ENCODE results near the gene TNS3.

- TF ChIP-seq POLR2AphosphoS5 (IDR thresholded peaks at IDR 0.05; ENCODE audit: borderline replicate concordance, low read depth, low read length): no peak
- TF ChIP-seq FOXP2 (optimal IDR thresholded peaks at IDR 0.05; ENCODE audit: control extremely low read depth, extremely low read length, insufficient read depth): no peak
- TF ChIP-seq EZH2 (IDR thresholded peaks at IDR 0.05): no peak
Measured at GRCh38 chr7:47624689-47625088, 42.8 kb upstream of the TNS3 start.
